Hepatocyte (in vitro differentiated cells): ENCODE results near the gene LY9.

Experiments used
- CTCF ChIP-seq: fragments of 200-600 bp; sonication (generic); IDR thresholded peaks from 2 replicates; pipeline ENCODE4 v1.5.1; 2016; ENCODE audit warnings: antibody characterized with exemption, mild to moderate bottlenecking; ENCODE audit not compliant: poor library complexity
- EZH2 ChIP-seq: fragments of 200-600 bp; sonication (generic); IDR thresholded peaks from 2 replicates; pipeline ENCODE4 v1.6.1; 2016; ENCODE audit warnings: antibody characterized with exemption, mild to moderate bottlenecking, borderline replicate concordance
- EZH2phosphoT487 ChIP-seq: fragments of 200-600 bp; sonication (generic); IDR thresholded peaks from one replicate; pipeline ENCODE4 v1.6.1; 2018; ENCODE audit warnings: antibody characterized with exemption, mild to moderate bottlenecking, low read depth, moderate library complexity; ENCODE audit not compliant: unreplicated experiment, severe bottlenecking

GRCh38 chr1:160819186-160819585 lies 23.2 kb downstream of the LY9 start:
- TF ChIP-seq CTCF (no peak), EZH2 (no peak), EZH2phosphoT487 (no peak)
